Pancreas (tissue), 10 donors: Measurements from ENCODE around the gene DUS1L. TPM values are rescaled to one million over a fixed set of nuclear protein-coding genes. Genes with fewer than 3 reads are reported as not detected.
A peak's percentile ranks its signal among the peaks of the same experiment; 100 is the strongest.

Experiments
- ATAC-seq, 4 donors: fragments of 200-7000 bp; cut with Tn5 transposase; one replicate each; pipeline versions ENCODE4 v1.8.0 to v1.9.1; 2020; ENCODE audit warnings: mild to moderate bottlenecking in 4 of 4, moderate library complexity in 4 of 4
- DNase-seq, 6 donors: peaks; one replicate each; pipeline ENCODE4 v3.0.0-alpha.2; 2020
- FAIRE-seq: peaks from 2 replicates; lab custom pipeline; 2012; peaks lifted over from hg19 to GRCh38; lab: Jason Lieb, UNC
- H3K27ac ChIP-seq, 4 donors: fragments of 200-600 bp; sonication (generic); 1 replicate in 3 of 4; 2 replicates in 1 of 4; pipeline versions ENCODE4 v1.5.0 to v1.8.0; 2020
- H3K27me3 ChIP-seq, 4 donors: fragments of 200-600 bp; one replicate each; pipeline ENCODE4 v1.8.0; 2021
- H3K36me3 ChIP-seq, 3 donors: fragments of 200-600 bp; sonication (generic) in 1 of 3; one replicate each; pipeline versions ENCODE4 v1.5.0 to v1.8.0; 2020 to 2021
- H3K4me1 ChIP-seq, 3 donors: fragments of 200-600 bp; one replicate each; pipeline ENCODE4 v1.8.0; 2021
- H3K4me3 ChIP-seq, 4 donors: fragments of 200-600 bp; sonication (generic) in 2 of 4; one replicate each; pipeline versions ENCODE4 v1.5.0 to v1.8.0; 2020 to 2021
- H3K9me3 ChIP-seq, 4 donors: fragments of 200-600 bp; one replicate each; pipeline ENCODE4 v1.8.0; 2021
- WGBS, 2 donors: extraction: QIAGEN DNeasy Blood & Tissue Kit; methylation state at CpG; one replicate each; pipeline ENCODE4 v1.1.7; 2013; 5-methylcytosine and 5-hydroxymethylcytosine counted together
- intact Hi-C, 3 donors: fragments of 100-400 bp; cut with DNase I; formaldehyde crosslinking; loops; one replicate each; pipeline versions ENCODE4 v1.11.1 to v1.14.2; 2022
- polyA plus RNA-seq, 2 donors: library from polyadenylated mRNA; stranded (reverse); fragments of 200-250 nt; gene quantifications; one replicate each; pipeline ENCODE4 v1.2.3, GENCODE V29; 2013
- total RNA-seq, 6 donors: library from RNA; stranded (reverse); fragmentation: NEBNext Ultra II Directional in 4 of 6; extraction: Animal tissue kit (Norgen Biotek cat#: 25700) in 4 of 6; gene quantifications; one replicate each; pipeline versions ENCODE4 v1.2.1 to v1.2.4, GENCODE V29; 2021 to 2023
- TF ChIP-seq, protein P1 (sequence below), 4 donors: fragments of 200-600 bp; sonication (generic) in 3 of 4; IDR thresholded peaks; one replicate each; pipeline versions ENCODE4 v1.5.0 to v1.8.0; 2021; ENCODE audit warnings: antibody characterized with exemption in 4 of 4
- donor health status: healthy with polysubstance abuse.
- donor health status: DM: no; HTN: no; CAD: no; lungs with moderate emphysema.
- donor health status: DM: no; HTN: no; CAD: no.
- donor health status: control.
- donor health status: control.
- donor health status: Bipolar disorder and iron deficiency.
- donor health status: DM: yes; HTN: yes; CAD: no.
- donor health status: DM: no; HTN: no; CAD: no.
- donor health status: DM: no; HTN: no; CAD: no.
- donor health status: DM: yes; HTN: yes; CAD: no.

Gene DUS1L
- total and polyA plus RNA-seq, 8 donors: 56.0 to 186 (median 72.8) TPM

DNA sequence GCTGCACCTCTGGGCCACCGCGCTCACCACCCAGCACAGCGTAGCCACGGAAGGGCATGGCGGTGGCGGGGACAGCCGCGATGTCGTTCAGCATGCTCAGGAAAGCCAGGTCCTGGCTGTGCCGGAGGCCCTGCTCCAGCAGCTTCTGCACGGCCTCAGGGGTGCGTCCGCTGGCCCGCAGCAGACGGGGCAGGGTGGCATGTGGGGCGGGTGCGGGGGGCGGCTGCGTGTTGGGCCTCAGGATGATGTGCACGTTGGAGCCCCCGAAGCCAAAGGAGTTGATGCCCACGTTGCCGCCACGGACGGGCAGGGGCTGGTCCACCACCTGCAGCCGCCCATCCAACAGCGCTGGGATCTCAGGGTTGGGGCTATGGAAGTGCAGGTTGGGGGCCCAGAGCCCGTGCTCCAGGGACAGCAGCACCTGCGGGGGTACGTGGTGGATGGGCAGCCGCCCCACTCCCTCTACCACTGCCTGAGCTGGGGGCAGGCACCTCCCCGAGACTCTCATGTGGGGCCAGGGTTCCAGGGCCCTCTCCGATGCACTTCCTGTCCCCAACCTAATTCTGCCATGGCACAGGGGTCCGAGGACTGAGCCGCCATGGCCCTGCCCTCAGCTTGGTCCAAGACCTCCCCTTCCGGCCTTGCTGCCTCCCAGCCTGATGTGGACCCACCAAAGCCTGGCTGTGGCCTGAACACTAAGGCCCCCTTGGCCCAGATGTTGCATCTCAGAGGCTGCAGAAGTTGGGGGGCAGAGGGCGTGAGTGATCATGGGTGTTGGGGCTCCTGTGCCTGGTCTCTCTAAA, 25.9 kb upstream of the DUS1L start:
- intact Hi-C loops: no loop called here
- H3K9me3 ChIP-seq: no peaks in the 10 kb centered on the region
- TF ChIP-seq, protein P1, sequence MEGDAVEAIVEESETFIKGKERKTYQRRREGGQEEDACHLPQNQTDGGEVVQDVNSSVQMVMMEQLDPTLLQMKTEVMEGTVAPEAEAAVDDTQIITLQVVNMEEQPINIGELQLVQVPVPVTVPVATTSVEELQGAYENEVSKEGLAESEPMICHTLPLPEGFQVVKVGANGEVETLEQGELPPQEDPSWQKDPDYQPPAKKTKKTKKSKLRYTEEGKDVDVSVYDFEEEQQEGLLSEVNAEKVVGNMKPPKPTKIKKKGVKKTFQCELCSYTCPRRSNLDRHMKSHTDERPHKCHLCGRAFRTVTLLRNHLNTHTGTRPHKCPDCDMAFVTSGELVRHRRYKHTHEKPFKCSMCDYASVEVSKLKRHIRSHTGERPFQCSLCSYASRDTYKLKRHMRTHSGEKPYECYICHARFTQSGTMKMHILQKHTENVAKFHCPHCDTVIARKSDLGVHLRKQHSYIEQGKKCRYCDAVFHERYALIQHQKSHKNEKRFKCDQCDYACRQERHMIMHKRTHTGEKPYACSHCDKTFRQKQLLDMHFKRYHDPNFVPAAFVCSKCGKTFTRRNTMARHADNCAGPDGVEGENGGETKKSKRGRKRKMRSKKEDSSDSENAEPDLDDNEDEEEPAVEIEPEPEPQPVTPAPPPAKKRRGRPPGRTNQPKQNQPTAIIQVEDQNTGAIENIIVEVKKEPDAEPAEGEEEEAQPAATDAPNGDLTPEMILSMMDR (IDR thresholded peaks at IDR 0.05): no peak
- ATAC-seq: no peak
- H3K4me1 ChIP-seq: peaks cover 0 to 1% (median 0%) of the 10 kb centered on the region in 3 donors
- DNase-seq: peak in 2 of 6 donors; percentile 10 to 79
- H3K36me3 ChIP-seq: peaks cover 5 to 49% (median 30%) of the 10 kb centered on the region in 3 donors
- FAIRE-seq: no peak
- no peaks in the 10 kb centered on the region for H3K27me3 ChIP-seq
- no peak overlapping the region for H3K4me3 ChIP-seq
- 93 to 96% methylated on average over 37 of the region's 37 CpGs for WGBS, 2 donors
- H3K27ac ChIP-seq: no peak overlapping the region

DNA sequence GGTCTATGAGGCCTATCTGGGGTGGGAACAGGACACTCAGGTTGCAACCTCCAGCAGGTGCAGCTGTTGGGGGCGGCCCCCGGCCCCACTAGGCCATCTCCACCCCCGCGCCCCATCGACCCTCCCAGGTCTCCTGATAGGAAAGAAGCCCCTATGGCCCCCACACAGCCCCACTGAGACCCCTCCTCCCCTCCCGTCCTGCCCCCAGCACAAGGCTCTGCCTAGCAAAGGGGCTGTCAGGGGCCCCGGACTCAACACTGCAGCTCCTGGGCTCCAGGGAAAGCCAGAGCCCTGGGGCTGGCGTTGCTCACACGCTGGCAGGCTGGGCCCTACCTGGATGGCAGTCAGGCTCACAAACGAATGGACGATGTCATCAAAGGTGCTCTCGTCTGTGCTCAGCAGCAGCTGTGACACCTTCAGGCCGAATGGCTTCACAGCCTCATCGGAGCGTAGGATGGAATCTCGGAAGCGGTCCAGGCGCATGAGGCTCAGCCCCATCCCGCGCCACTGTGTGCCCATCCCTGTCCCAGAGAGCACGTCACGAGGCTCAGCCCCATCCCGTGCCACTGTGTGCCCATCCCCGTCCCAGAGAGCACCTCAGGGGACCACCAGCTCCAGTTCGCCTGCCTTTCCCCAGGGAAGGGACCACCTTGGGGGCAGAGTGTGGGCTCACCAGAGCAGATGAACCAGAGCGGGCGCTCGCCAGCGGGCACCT, 25.1 kb upstream of the DUS1L start:
- TF ChIP-seq, protein P1 (IDR thresholded peaks at IDR 0.05): no peak
- no peaks in the 10 kb centered on the region for H3K9me3 ChIP-seq
- H3K27me3 ChIP-seq: no peaks in the 10 kb centered on the region
- intact Hi-C loops: no loop called here
- no peak overlapping the region for H3K4me3 ChIP-seq
- ATAC-seq (no peak), FAIRE-seq (no peak), DNase-seq (peak in 1 of 6 donors; percentile 61)
- H3K4me1 ChIP-seq: no peaks in the 10 kb centered on the region
- 94 to 96% methylated on average over 29 of the region's 29 CpGs for WGBS, 2 donors
- H3K27ac ChIP-seq: no peak overlapping the region
- H3K36me3 ChIP-seq: peaks cover 5 to 57% (median 34%) of the 10 kb centered on the region in 3 donors

DNA sequence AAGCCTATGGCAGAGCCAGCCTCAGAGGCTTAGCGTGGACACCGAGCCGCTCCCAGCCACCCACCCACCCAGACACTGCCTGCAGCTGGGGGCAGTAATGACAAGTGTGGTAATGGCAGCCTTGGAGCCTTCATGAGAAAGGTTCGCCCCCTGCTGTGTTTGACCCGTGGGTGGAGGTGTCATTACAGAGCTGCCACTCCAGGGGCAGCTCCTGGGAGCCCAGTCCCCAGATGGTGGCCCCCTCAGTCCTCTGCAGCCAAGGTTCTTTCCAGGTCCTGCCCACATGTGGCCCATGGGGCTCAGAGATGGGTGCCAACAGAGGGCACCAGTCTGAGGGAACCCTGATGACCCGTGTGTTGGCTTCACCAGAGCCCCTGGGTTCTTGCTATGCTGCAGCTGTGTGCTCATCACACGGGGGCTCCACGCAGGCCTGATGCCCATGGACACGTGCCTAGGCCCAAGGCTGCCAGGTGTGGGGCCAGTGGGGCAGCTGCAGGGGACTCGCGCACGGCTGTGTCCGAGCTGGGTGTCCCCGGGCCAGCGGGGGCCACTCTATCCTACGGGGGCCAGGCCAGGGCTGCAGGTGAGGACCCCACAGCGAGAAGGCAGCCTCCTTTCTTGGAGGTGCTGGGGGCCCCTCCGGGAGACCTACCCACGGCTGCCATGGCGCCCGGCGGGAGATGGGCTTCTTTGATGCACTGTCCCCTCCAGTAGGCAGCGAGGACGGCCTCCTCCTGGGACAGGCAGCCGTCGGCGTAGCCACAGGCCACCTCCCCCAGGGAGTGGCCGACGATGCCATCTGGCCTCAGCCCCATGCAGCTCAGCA, 24.3 kb upstream of the DUS1L start:
- Histone ChIP-seq H3K4me3 (no peak overlapping the region), H3K27ac (no peak overlapping the region), H3K27me3 (no peaks in the 10 kb centered on the region), H3K9me3 (no peaks in the 10 kb centered on the region), H3K36me3 (peaks cover 5 to 58% (median 37%) of the 10 kb centered on the region in 3 donors), H3K4me1 (no peaks in the 10 kb centered on the region)
- 92 to 95% methylated on average over 29 of the region's 29 CpGs for WGBS, 2 donors
- TF ChIP-seq, protein P1 (IDR thresholded peaks at IDR 0.05): no peak
- intact Hi-C loops: no loop called here
- ATAC-seq (no peak), DNase-seq (peak in 2 of 6 donors; percentile 24 to 75), FAIRE-seq (no peak)

DNA sequence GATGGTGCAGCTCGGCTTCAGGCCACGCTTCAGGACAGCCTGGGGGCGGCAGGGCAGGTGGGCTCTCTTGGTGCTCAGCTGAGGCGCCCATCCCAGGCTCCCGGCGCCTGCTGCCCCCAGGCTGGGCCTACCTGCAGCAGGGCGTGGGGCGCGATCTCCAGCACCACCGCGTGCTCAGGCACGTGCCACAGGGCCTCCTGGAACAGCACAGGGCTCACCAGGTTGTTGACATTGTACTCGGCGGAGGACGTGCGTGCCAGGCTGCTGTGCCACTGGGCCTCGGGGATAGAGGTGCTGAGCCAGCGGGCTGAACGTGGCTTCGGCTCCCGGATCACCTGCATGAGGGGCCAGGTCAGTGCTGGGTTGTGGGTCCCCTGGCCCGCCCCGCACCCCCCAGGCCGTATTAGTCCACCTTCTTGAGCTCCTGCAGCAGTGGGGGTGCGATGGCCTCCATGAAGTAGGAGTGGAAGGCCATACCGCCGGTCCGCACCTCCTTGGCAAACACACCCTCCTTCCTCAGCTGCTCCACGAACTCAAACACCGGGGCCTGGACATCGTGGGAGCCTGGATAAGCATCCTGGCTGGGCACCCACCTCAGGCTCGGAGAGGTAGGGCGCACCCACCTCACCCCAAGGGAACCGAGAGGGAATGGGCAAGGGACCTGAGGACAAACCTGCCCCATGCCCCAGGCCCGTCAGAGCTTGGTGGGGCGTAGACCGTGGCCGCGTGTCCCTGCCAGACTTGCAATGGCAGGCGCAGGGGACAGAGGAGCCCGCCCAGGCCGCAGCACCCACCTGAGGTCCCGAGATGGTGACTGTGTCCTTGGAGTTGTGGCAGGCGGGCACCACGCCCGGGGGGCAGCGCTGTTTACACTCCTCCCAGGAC, 23.5 kb upstream of the DUS1L start:
- no peaks in the 10 kb centered on the region for H3K9me3 ChIP-seq
- DNase-seq (peak in 2 of 6 donors; percentile 25 to 66), FAIRE-seq (no peak), ATAC-seq (no peak)
- H3K27me3 ChIP-seq: no peaks in the 10 kb centered on the region
- no peak overlapping the region for H3K27ac ChIP-seq
- peaks cover 5 to 59% (median 42%) of the 10 kb centered on the region in 3 donors for H3K36me3 ChIP-seq
- no peaks in the 10 kb centered on the region for H3K4me1 ChIP-seq
- H3K4me3 ChIP-seq: no peak overlapping the region
- intact Hi-C loops: no loop called here
- 93 to 95% methylated on average over 45 to 47 of the region's 47 CpGs for WGBS, 2 donors
- TF ChIP-seq, protein P1 (IDR thresholded peaks at IDR 0.05): no peak
